COR-L47 (cell line): ENCODE measurements around the gene MSL1.

ENCODE experiments used
- DNase-seq: peaks from one replicate; lab custom pipeline; 2025; lab: John Stamatoyannopoulos, UW

Gene MSL1

GRCh38 chr17:40104594-40105486 lies 16.9 kb upstream of the MSL1 start:
- no peak for DNase-seq

- DNase-seq: no peak
Observed at GRCh38 chr17:40105861-40106759, 15.7 kb upstream of the MSL1 start.

GRCh38 chr17:40106760-40107521 lies 14.8 kb upstream of the MSL1 start:
- DNase-seq: no peak

GRCh38 chr17:40107522-40108174 lies 14.1 kb upstream of the MSL1 start:
- no peak for DNase-seq

- DNase-seq: no peak
Observed at GRCh38 chr17:40108970-40109824, 12.6 kb upstream of the MSL1 start.

- DNase-seq: no peak
Observed at GRCh38 chr17:40110026-40110845, 11.5 kb upstream of the MSL1 start.

- peak; percentile 87 for DNase-seq
Observed at GRCh38 chr17:40111221-40112128, 10.3 kb upstream of the MSL1 start.

- no peak for DNase-seq
Observed at GRCh38 chr17:40112191-40112711, 9.5 kb upstream of the MSL1 start.

GRCh38 chr17:40112718-40113109 lies 9.1 kb upstream of the MSL1 start:
- DNase-seq: no peak

- DNase-seq: peak; percentile 94
Observed at GRCh38 chr17:40113110-40113906, 8.5 kb upstream of the MSL1 start.

GRCh38 chr17:40113907-40114245 lies 7.9 kb upstream of the MSL1 start:
- DNase-seq: no peak

GRCh38 chr17:40115101-40115436 lies 6.7 kb upstream of the MSL1 start:
- no peak for DNase-seq

GRCh38 chr17:40122136-40122998 lies 596 bp downstream of the MSL1 start:
- peak; percentile 20 for DNase-seq

- peak; percentile 29 for DNase-seq
Observed at GRCh38 chr17:40122999-40123810, 1.4 kb downstream of the MSL1 start.

GRCh38 chr17:40123811-40124114 lies 2.0 kb downstream of the MSL1 start:
- no peak for DNase-seq
